NCI-H526 (cell line): Measurements from ENCODE around the gene TSPAN32.
"Not testable (repeated sequence)": the region's sequence is repeated elsewhere in the genome, so short reads cannot be mapped to it uniquely, and the experiment has no call there.

Source experiments
- DNase-seq, 2 experiments: peaks; one replicate each; lab custom pipeline; 2025; lab: John Stamatoyannopoulos, UW

The TSPAN32 gene

GRCh38 chr11:2333486-2334205, 31.8 kb downstream of the TSPAN32 start:
- DNase-seq, result not testable (repeated sequence)

GRCh38 chr11:2335286-2335685, 33.5 kb downstream of the TSPAN32 start:
- not testable (repeated sequence) for DNase-seq

- DNase-seq, result not testable (repeated sequence)
Measured at GRCh38 chr11:2338760-2339159, 36.9 kb downstream of the TSPAN32 start.

- no peak for DNase-seq
Measured at GRCh38 chr11:2342557-2342956, 40.7 kb downstream of the TSPAN32 start.

GRCh38 chr11:2342981-2343380, 41.2 kb downstream of the TSPAN32 start:
- no peak for DNase-seq

GRCh38 chr11:2343502-2343901, 41.7 kb downstream of the TSPAN32 start:
- DNase-seq, result no peak

GRCh38 chr11:2345050-2345449, 43.2 kb downstream of the TSPAN32 start:
- DNase-seq, result no peak

GRCh38 chr11:2346014-2346413, 44.2 kb downstream of the TSPAN32 start:
- DNase-seq, result no peak

GRCh38 chr11:2346586-2347307, 44.9 kb downstream of the TSPAN32 start:
- no peak for DNase-seq

GRCh38 chr11:2347308-2347830, 45.6 kb downstream of the TSPAN32 start:
- DNase-seq, result no peak

- DNase-seq, result no peak
Measured at GRCh38 chr11:2348986-2349385, 47.2 kb downstream of the TSPAN32 start.

- no peak for DNase-seq
Measured at GRCh38 chr11:2351701-2352100, 49.9 kb downstream of the TSPAN32 start.

GRCh38 chr11:2352420-2352819, 50.6 kb downstream of the TSPAN32 start:
- no peak for DNase-seq

GRCh38 chr11:2355000-2355644, 53.3 kb downstream of the TSPAN32 start:
- no peak for DNase-seq

GRCh38 chr11:2357246-2357645, 55.4 kb downstream of the TSPAN32 start:
- DNase-seq, result no peak

- not testable (repeated sequence) for DNase-seq
Measured at GRCh38 chr11:2357651-2358050, 55.8 kb downstream of the TSPAN32 start.

- no peak for DNase-seq
Measured at GRCh38 chr11:2358754-2359442, 57.1 kb downstream of the TSPAN32 start.

GRCh38 chr11:2359557-2359956, 57.7 kb downstream of the TSPAN32 start:
- DNase-seq, result no peak

GRCh38 chr11:2360081-2360642, 58.3 kb downstream of the TSPAN32 start:
- DNase-seq, result no peak

GRCh38 chr11:2361565-2361964, 59.8 kb downstream of the TSPAN32 start:
- no peak for DNase-seq

- DNase-seq, result no peak
Measured at GRCh38 chr11:2362414-2362813, 60.6 kb downstream of the TSPAN32 start.

GRCh38 chr11:2363130-2363529, 61.3 kb downstream of the TSPAN32 start:
- no peak for DNase-seq
